Measurements from ENCODE around the gene MAP3K21. TPM values are rescaled to one million over a fixed set of nuclear protein-coding genes. Genes with fewer than 3 reads are reported as not detected.

The MAP3K21 gene
- total RNA-seq, 1 donor from 2014 or later: 0.52 TPM

GRCh38 chr1:233320023-233320422 lies 7.5 kb upstream of the MAP3K21 start:
- Histone ChIP-seq H3K4me1 (ENCODE audit: control insufficient read depth in 3 of 3, insufficient read depth in 3 of 3, low read length in 3 of 3) (no peaks in the 10 kb centered on the region), H3K27me3 (ENCODE audit: control insufficient read depth in 3 of 3, insufficient read depth in 3 of 3, low read length in 3 of 3) (peaks cover 0 to 10% (median 9%) of the 10 kb centered on the region in 3 donors), H3K9ac (ENCODE audit: low read depth in 1 of 3, low read length in 3 of 3) (no peak overlapping the region), H3K36me3 (ENCODE audit: control insufficient read depth in 3 of 3, insufficient read depth in 3 of 3, low read length in 3 of 3) (no peaks in the 10 kb centered on the region), H3K27ac (ENCODE audit: low read depth, low read length) (no peak overlapping the region), H3K4me3 (ENCODE audit: low read length in 3 of 3) (no peak overlapping the region), H3K9me3 (ENCODE audit: control insufficient read depth in 3 of 3, low read length in 3 of 3) (no peaks in the 10 kb centered on the region)

GRCh38 chr1:233323718-233324117 lies 3.8 kb upstream of the MAP3K21 start:
- Histone ChIP-seq H3K27ac (ENCODE audit: low read depth, low read length) (no peak overlapping the region), H3K27me3 (ENCODE audit: control insufficient read depth in 3 of 3, insufficient read depth in 3 of 3, low read length in 3 of 3) (peaks cover 9 to 12% (median 12%) of the 10 kb centered on the region in 3 donors), H3K36me3 (ENCODE audit: control insufficient read depth in 3 of 3, insufficient read depth in 3 of 3, low read length in 3 of 3) (no peaks in the 10 kb centered on the region), H3K4me1 (ENCODE audit: control insufficient read depth in 3 of 3, insufficient read depth in 3 of 3, low read length in 3 of 3) (peaks cover 6 to 10% (median 9%) of the 10 kb centered on the region in 3 donors), H3K4me3 (ENCODE audit: low read length in 3 of 3) (no peak overlapping the region), H3K9me3 (ENCODE audit: control insufficient read depth in 3 of 3, low read length in 3 of 3) (no peaks in the 10 kb centered on the region), H3K9ac (ENCODE audit: low read depth in 1 of 3, low read length in 3 of 3) (no peak overlapping the region)

GRCh38 chr1:233326319-233326718 lies 1.2 kb upstream of the MAP3K21 start:
- Histone ChIP-seq H3K27ac (ENCODE audit: low read depth, low read length) (no peak overlapping the region), H3K9me3 (ENCODE audit: control insufficient read depth in 3 of 3, low read length in 3 of 3) (no peaks in the 10 kb centered on the region), H3K4me1 (ENCODE audit: control insufficient read depth in 3 of 3, insufficient read depth in 3 of 3, low read length in 3 of 3) (peaks cover 6 to 14% (median 11%) of the 10 kb centered on the region in 3 donors), H3K27me3 (ENCODE audit: control insufficient read depth in 3 of 3, insufficient read depth in 3 of 3, low read length in 3 of 3) (peaks cover 4 to 20% (median 4%) of the 10 kb centered on the region in 3 donors), H3K36me3 (ENCODE audit: control insufficient read depth in 3 of 3, insufficient read depth in 3 of 3, low read length in 3 of 3) (no peaks in the 10 kb centered on the region), H3K9ac (ENCODE audit: low read depth in 1 of 3, low read length in 3 of 3) (no peak overlapping the region), H3K4me3 (ENCODE audit: low read length in 3 of 3) (no peak overlapping the region)

- Histone ChIP-seq H3K9me3 (ENCODE audit: control insufficient read depth in 3 of 3, low read length in 3 of 3) (no peaks in the 10 kb centered on the region), H3K4me3 (ENCODE audit: low read length in 3 of 3) (peak overlapping the region in 2 of 3 donors; percentile 30 to 71), H3K27ac (ENCODE audit: low read depth, low read length) (no peak overlapping the region), H3K4me1 (ENCODE audit: control insufficient read depth in 3 of 3, insufficient read depth in 3 of 3, low read length in 3 of 3) (peaks cover 6 to 14% (median 11%) of the 10 kb centered on the region in 3 donors), H3K36me3 (ENCODE audit: control insufficient read depth in 3 of 3, insufficient read depth in 3 of 3, low read length in 3 of 3) (no peaks in the 10 kb centered on the region), H3K27me3 (ENCODE audit: control insufficient read depth in 3 of 3, insufficient read depth in 3 of 3, low read length in 3 of 3) (peaks cover 4 to 20% (median 4%) of the 10 kb centered on the region in 3 donors), H3K9ac (ENCODE audit: low read depth in 1 of 3, low read length in 3 of 3) (no peak overlapping the region)
Observed at GRCh38 chr1:233326811-233327650, 493 bp upstream of the MAP3K21 start.

- Histone ChIP-seq H3K36me3 (ENCODE audit: control insufficient read depth in 3 of 3, insufficient read depth in 3 of 3, low read length in 3 of 3) (no peaks in the 10 kb centered on the region), H3K9ac (ENCODE audit: low read depth in 1 of 3, low read length in 3 of 3) (no peak overlapping the region), H3K9me3 (ENCODE audit: control insufficient read depth in 3 of 3, low read length in 3 of 3) (no peaks in the 10 kb centered on the region), H3K27me3 (ENCODE audit: control insufficient read depth in 3 of 3, insufficient read depth in 3 of 3, low read length in 3 of 3) (peaks cover 3 to 20% (median 4%) of the 10 kb centered on the region in 3 donors), H3K4me3 (ENCODE audit: low read length in 3 of 3) (peak overlapping the region in 2 of 3 donors; percentile 69 to 71), H3K27ac (ENCODE audit: low read depth, low read length) (no peak overlapping the region), H3K4me1 (ENCODE audit: control insufficient read depth in 3 of 3, insufficient read depth in 3 of 3, low read length in 3 of 3) (peaks cover 6 to 14% (median 11%) of the 10 kb centered on the region in 3 donors)
Observed at GRCh38 chr1:233328142-233328921, 808 bp downstream of the MAP3K21 start.

GRCh38 chr1:233331676-233332519 lies 4.4 kb downstream of the MAP3K21 start:
- Histone ChIP-seq H3K9me3 (ENCODE audit: control insufficient read depth in 3 of 3, low read length in 3 of 3) (no peaks in the 10 kb centered on the region), H3K36me3 (ENCODE audit: control insufficient read depth in 3 of 3, insufficient read depth in 3 of 3, low read length in 3 of 3) (no peaks in the 10 kb centered on the region), H3K27me3 (ENCODE audit: control insufficient read depth in 3 of 3, insufficient read depth in 3 of 3, low read length in 3 of 3) (peaks cover 0 to 17% (median 6%) of the 10 kb centered on the region in 3 donors)

GRCh38 chr1:233333086-233333485 lies 5.6 kb downstream of the MAP3K21 start:
- peaks cover 0 to 13% (median 4%) of the 10 kb centered on the region in 3 donors for H3K27me3 ChIP-seq (ENCODE audit: control insufficient read depth in 3 of 3, insufficient read depth in 3 of 3, low read length in 3 of 3)
- peaks cover 3 to 9% (median 7%) of the 10 kb centered on the region in 3 donors for H3K4me1 ChIP-seq (ENCODE audit: control insufficient read depth in 3 of 3, insufficient read depth in 3 of 3, low read length in 3 of 3)
- H3K9me3 ChIP-seq (ENCODE audit: control insufficient read depth in 3 of 3, low read length in 3 of 3): no peaks in the 10 kb centered on the region
- H3K4me3 ChIP-seq (ENCODE audit: low read length in 3 of 3): no peak overlapping the region
- H3K27ac ChIP-seq (ENCODE audit: low read depth, low read length): no peak overlapping the region
- H3K9ac ChIP-seq (ENCODE audit: low read depth in 1 of 3, low read length in 3 of 3): no peak overlapping the region
- no peaks in the 10 kb centered on the region for H3K36me3 ChIP-seq (ENCODE audit: control insufficient read depth in 3 of 3, insufficient read depth in 3 of 3, low read length in 3 of 3)

More at GRCh38 chr1:233331676-233332519, 4.4 kb downstream of the MAP3K21 start:
- Histone ChIP-seq H3K4me1 (ENCODE audit: control insufficient read depth in 3 of 3, insufficient read depth in 3 of 3, low read length in 3 of 3) (peaks cover 6 to 14% (median 11%) of the 10 kb centered on the region in 3 donors), H3K9ac (ENCODE audit: low read depth in 1 of 3, low read length in 3 of 3) (no peak overlapping the region), H3K27ac (ENCODE audit: low read depth, low read length) (no peak overlapping the region), H3K4me3 (ENCODE audit: low read length in 3 of 3) (no peak overlapping the region)

- H3K36me3 ChIP-seq (ENCODE audit: control insufficient read depth in 3 of 3, insufficient read depth in 3 of 3, low read length in 3 of 3): no peaks in the 10 kb centered on the region
- no peak overlapping the region for H3K9ac ChIP-seq (ENCODE audit: low read depth in 1 of 3, low read length in 3 of 3)
- H3K9me3 ChIP-seq (ENCODE audit: control insufficient read depth in 3 of 3, low read length in 3 of 3): no peaks in the 10 kb centered on the region
- H3K4me1 ChIP-seq (ENCODE audit: control insufficient read depth in 3 of 3, insufficient read depth in 3 of 3, low read length in 3 of 3): peaks cover 0 to under 1% (median 0%) of the 10 kb centered on the region in 3 donors
- H3K4me3 ChIP-seq (ENCODE audit: low read length in 3 of 3): no peak overlapping the region
- no peak overlapping the region for H3K27ac ChIP-seq (ENCODE audit: low read depth, low read length)
- H3K27me3 ChIP-seq (ENCODE audit: control insufficient read depth in 3 of 3, insufficient read depth in 3 of 3, low read length in 3 of 3): peaks cover 0 to 3% (median 2%) of the 10 kb centered on the region in 3 donors
Observed at GRCh38 chr1:233334092-233334491, 6.6 kb downstream of the MAP3K21 start.

All from skeletal muscle tissue (tissue), 4 donors.